ENCODE results near the gene CDC42SE2.

DNA sequence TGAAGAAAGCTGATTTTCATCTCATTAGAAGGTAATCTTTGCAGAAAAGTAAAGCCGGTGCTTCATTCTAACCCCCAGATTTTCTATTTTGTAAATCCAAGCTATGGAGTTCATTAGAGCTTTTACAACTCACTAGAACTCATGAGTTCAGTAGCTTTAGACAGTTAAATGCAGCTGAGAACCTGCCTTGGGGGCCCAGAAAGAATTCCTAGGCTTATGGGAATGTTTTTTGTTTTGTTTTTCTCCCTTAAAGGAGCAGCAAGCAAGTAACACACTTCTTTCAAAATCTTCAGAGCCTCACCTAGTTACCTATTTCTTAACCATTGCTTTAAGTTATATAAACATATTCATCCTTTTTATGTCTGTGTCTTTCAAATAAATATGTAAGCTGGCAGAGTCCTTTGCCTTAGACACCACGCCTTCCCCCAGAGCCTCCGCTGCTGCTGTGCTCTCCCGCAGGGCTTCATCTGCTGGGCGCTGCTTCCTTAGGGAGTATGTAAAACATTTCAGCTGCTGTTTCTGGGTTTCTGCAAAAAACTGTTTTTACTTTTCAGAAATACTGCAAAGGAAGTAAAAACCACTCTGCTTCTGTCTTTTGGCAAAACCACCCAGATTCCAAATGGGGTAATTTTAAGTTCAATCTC is 132.9 kb downstream of the CDC42SE2 start:
- TF ChIP-seq POLR2AphosphoS5 (IDR thresholded peaks at IDR 0.05; ENCODE audit: low read depth, low read length) (no peak), SIN3A (IDR thresholded peaks at IDR 0.05; ENCODE audit: borderline replicate concordance, insufficient read depth, low read depth, low read length) (no peak), TCF7L2 (IDR thresholded peaks at IDR 0.05; ENCODE audit: low read depth, low read length) (no peak)
- TF ChIP-seq, protein P1, sequence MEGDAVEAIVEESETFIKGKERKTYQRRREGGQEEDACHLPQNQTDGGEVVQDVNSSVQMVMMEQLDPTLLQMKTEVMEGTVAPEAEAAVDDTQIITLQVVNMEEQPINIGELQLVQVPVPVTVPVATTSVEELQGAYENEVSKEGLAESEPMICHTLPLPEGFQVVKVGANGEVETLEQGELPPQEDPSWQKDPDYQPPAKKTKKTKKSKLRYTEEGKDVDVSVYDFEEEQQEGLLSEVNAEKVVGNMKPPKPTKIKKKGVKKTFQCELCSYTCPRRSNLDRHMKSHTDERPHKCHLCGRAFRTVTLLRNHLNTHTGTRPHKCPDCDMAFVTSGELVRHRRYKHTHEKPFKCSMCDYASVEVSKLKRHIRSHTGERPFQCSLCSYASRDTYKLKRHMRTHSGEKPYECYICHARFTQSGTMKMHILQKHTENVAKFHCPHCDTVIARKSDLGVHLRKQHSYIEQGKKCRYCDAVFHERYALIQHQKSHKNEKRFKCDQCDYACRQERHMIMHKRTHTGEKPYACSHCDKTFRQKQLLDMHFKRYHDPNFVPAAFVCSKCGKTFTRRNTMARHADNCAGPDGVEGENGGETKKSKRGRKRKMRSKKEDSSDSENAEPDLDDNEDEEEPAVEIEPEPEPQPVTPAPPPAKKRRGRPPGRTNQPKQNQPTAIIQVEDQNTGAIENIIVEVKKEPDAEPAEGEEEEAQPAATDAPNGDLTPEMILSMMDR (IDR thresholded peaks at IDR 0.05), result no peak
- TF ChIP-seq, protein P2, sequence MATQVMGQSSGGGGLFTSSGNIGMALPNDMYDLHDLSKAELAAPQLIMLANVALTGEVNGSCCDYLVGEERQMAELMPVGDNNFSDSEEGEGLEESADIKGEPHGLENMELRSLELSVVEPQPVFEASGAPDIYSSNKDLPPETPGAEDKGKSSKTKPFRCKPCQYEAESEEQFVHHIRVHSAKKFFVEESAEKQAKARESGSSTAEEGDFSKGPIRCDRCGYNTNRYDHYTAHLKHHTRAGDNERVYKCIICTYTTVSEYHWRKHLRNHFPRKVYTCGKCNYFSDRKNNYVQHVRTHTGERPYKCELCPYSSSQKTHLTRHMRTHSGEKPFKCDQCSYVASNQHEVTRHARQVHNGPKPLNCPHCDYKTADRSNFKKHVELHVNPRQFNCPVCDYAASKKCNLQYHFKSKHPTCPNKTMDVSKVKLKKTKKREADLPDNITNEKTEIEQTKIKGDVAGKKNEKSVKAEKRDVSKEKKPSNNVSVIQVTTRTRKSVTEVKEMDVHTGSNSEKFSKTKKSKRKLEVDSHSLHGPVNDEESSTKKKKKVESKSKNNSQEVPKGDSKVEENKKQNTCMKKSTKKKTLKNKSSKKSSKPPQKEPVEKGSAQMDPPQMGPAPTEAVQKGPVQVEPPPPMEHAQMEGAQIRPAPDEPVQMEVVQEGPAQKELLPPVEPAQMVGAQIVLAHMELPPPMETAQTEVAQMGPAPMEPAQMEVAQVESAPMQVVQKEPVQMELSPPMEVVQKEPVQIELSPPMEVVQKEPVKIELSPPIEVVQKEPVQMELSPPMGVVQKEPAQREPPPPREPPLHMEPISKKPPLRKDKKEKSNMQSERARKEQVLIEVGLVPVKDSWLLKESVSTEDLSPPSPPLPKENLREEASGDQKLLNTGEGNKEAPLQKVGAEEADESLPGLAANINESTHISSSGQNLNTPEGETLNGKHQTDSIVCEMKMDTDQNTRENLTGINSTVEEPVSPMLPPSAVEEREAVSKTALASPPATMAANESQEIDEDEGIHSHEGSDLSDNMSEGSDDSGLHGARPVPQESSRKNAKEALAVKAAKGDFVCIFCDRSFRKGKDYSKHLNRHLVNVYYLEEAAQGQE (IDR thresholded peaks at IDR 0.05; ENCODE audit: insufficient read depth in 1 of 2, low read depth in 2 of 2, low read length in 1 of 2), result no peak
